ENCODE measurements around the gene PKIG.

GRCh38 chr20:44552950-44553908 is 29.1 kb upstream of the PKIG start:
- TF ChIP-seq BHLHE40 (IDR thresholded peaks at IDR 0.05; ENCODE audit: borderline replicate concordance) (no peak), HDGF (IDR thresholded peaks at IDR 0.05; ENCODE audit: borderline replicate concordance) (no peak), TARDBP (IDR thresholded peaks at IDR 0.05) (no peak), SP1 (IDR thresholded peaks at IDR 0.05) (no peak), ELF4 (IDR thresholded peaks at IDR 0.05) (no peak), FOXM1 (IDR thresholded peaks at IDR 0.05; ENCODE audit: borderline replicate concordance) (no peak), FOXA1 (IDR thresholded peaks at IDR 0.05) (no peak), SUZ12 (IDR thresholded peaks at IDR 0.05) (no peak), CTBP1 (IDR thresholded peaks at IDR 0.05; ENCODE audit: borderline replicate concordance) (no peak), ARNT (IDR thresholded peaks at IDR 0.05) (no peak)
- TF ChIP-seq, protein P1, sequence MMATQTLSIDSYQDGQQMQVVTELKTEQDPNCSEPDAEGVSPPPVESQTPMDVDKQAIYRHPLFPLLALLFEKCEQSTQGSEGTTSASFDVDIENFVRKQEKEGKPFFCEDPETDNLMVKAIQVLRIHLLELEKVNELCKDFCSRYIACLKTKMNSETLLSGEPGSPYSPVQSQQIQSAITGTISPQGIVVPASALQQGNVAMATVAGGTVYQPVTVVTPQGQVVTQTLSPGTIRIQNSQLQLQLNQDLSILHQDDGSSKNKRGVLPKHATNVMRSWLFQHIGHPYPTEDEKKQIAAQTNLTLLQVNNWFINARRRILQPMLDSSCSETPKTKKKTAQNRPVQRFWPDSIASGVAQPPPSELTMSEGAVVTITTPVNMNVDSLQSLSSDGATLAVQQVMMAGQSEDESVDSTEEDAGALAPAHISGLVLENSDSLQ (IDR thresholded peaks at IDR 0.05) = no peak

Measured in HEK293T (cell line).